Endodermal cell (in vitro differentiated cells): ENCODE results near the gene FAM209B. TPM values are rescaled to one million over a fixed set of nuclear protein-coding genes. Genes with fewer than 3 reads are reported as not detected.

Experiments used
- DNase-seq: peaks from one replicate; pipeline ENCODE4 v3.0.0-alpha.2; 2017
- H3K27ac ChIP-seq: 2 replicates; pipeline ENCODE4 v1.5.1; 2013; ENCODE audit warnings: mild to moderate bottlenecking, low read depth, low read length, moderate library complexity
- H3K27me3 ChIP-seq: 2 replicates; pipeline ENCODE4 v1.6.1; 2013; ENCODE audit warnings: mild to moderate bottlenecking, low read length, moderate library complexity; ENCODE audit not compliant: insufficient read depth, control insufficient read depth, poor library complexity, severe bottlenecking
- H3K36me3 ChIP-seq: 2 replicates; pipeline ENCODE4 v1.7.0; 2013; ENCODE audit warnings: mild to moderate bottlenecking, low read length, moderate library complexity; ENCODE audit not compliant: control insufficient read depth, insufficient read depth
- H3K4me1 ChIP-seq: one replicate; pipeline ENCODE4 v1.7.0; 2013; ENCODE audit warnings: low read length; ENCODE audit not compliant: control insufficient read depth, insufficient read depth
- H3K4me3 ChIP-seq: 2 replicates; pipeline ENCODE4 v1.5.1; 2013; ENCODE audit warnings: mild to moderate bottlenecking, low read length, moderate library complexity
- H3K9ac ChIP-seq: 2 replicates; pipeline ENCODE4 v1.6.1; 2013; ENCODE audit warnings: mild to moderate bottlenecking, low read length, moderate library complexity; ENCODE audit not compliant: poor library complexity, severe bottlenecking; ENCODE audit errors: extremely low read depth
- H3K9me3 ChIP-seq: 2 replicates; pipeline ENCODE4 v1.6.1; 2013; ENCODE audit warnings: mild to moderate bottlenecking, low read length, moderate library complexity; ENCODE audit not compliant: control insufficient read depth
- H3K27ac Mint-ChIP-seq: 2 replicates; pipeline ENCODE4 v1.8.0; 2020; ENCODE audit warnings: mixed read lengths
- H3K27me3 Mint-ChIP-seq: 2 replicates; pipeline ENCODE4 v1.8.0; 2021; ENCODE audit warnings: mild to moderate bottlenecking, mixed read lengths; ENCODE audit not compliant: insufficient read depth
- H3K36me3 Mint-ChIP-seq: 2 replicates; pipeline ENCODE4 v1.8.0; 2020; ENCODE audit warnings: low read depth, mixed read lengths
- H3K4me1 Mint-ChIP-seq: 2 replicates; pipeline ENCODE4 v1.8.0; 2020; ENCODE audit warnings: mixed read lengths
- H3K4me3 Mint-ChIP-seq: 2 replicates; pipeline ENCODE4 v1.8.0; 2020; ENCODE audit warnings: mild to moderate bottlenecking, moderate library complexity, mixed read lengths
- H3K9me3 Mint-ChIP-seq: 2 replicates; pipeline ENCODE4 v1.8.0; 2020; ENCODE audit warnings: mild to moderate bottlenecking, mixed read lengths
- CTCF ChIP-seq: fragments of 200-600 bp; sonication (generic); conservative IDR thresholded peaks from 2 replicates; pipeline ENCODE4 v1.5.0; 2021; ENCODE audit warnings: antibody characterized with exemption, mild to moderate bottlenecking
- WGBS, 2 experiments: methylation state at CpG; one replicate each; pipeline versions ENCODE4 v1.1.5 to v1.1.7; 2013; ENCODE audit warnings: missing lambda C conversion rate in 2 of 2, mixed read lengths in 1 of 2; ENCODE audit not compliant: insufficient coverage in 1 of 2, insufficient read length in 1 of 2; 5-methylcytosine and 5-hydroxymethylcytosine counted together
- total RNA-seq, 2 donors: library from RNA; stranded (reverse); fragmentation: NEBNext Ultra II Directional in 1 of 2; extraction: Animal tissue kit (Norgen Biotek cat#: 25700) in 1 of 2; gene quantifications; 2 replicates in 1 of 2; 3 replicates in 1 of 2; pipeline ENCODE4 v1.2.1, GENCODE V29; 2021

Gene FAM209B
- total RNA-seq, 2 donors from 2014 or later = 0.77 TPM; not detected in 1

DNA sequence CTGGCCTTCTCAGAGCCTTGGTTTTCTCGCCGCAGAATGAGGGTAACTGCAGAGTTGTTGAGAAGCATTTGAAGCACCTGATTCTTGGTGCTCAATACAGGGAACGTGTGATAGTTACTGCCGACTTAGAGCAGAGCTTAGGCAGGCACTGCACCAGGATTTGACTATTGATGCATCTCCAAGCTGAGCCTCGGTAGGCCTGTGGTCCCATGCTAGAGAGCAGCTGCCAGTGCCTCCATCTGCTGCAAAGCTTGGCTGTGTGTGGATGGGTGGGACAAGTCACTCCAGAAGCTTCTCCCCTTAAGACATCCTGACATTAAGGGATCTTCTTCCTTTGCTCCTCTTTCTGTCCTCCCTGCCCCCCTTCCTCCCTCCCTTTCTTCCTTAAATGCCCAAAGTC lies 40.9 kb downstream of the FAM209B start:
- H3K9me3 Mint-ChIP-seq = peaks cover 1% of the 10 kb centered on the region
- no peak overlapping the region for H3K27ac Mint-ChIP-seq
- Histone ChIP-seq H3K27ac (no peak overlapping the region), H3K27me3 (no peaks in the 10 kb centered on the region), H3K9ac (no peak overlapping the region), H3K4me1 (peaks cover 3% of the 10 kb centered on the region), H3K36me3 (no peaks in the 10 kb centered on the region), H3K9me3 (no peaks in the 10 kb centered on the region), H3K4me3 (no peak overlapping the region)
- WGBS, 2 experiments = 90 to 96% methylated on average over 5 of the region's 5 CpGs
- no peak overlapping the region for H3K4me3 Mint-ChIP-seq
- H3K36me3 Mint-ChIP-seq = no peaks in the 10 kb centered on the region
- H3K27me3 Mint-ChIP-seq = peaks cover 9% of the 10 kb centered on the region
- no peak for DNase-seq
- H3K4me1 Mint-ChIP-seq = peaks cover 9% of the 10 kb centered on the region
- no peak for TF ChIP-seq CTCF

GRCh38 chr20:56574531-56575142 lies 41.6 kb downstream of the FAM209B start:
- no peak overlapping the region for H3K4me3 ChIP-seq
- peaks cover 9% of the 10 kb centered on the region for H3K4me1 Mint-ChIP-seq
- H3K36me3 ChIP-seq = no peaks in the 10 kb centered on the region
- H3K4me1 ChIP-seq = peaks cover 3% of the 10 kb centered on the region
- peaks cover 1% of the 10 kb centered on the region for H3K9me3 Mint-ChIP-seq
- no peak overlapping the region for H3K9ac ChIP-seq
- no peak overlapping the region for H3K27ac Mint-ChIP-seq
- WGBS, 2 experiments = 89% methylated on average over 10 of the region's 10 CpGs
- no peaks in the 10 kb centered on the region for H3K36me3 Mint-ChIP-seq
- no peak overlapping the region for H3K27ac ChIP-seq
- no peak overlapping the region for H3K4me3 Mint-ChIP-seq
- H3K27me3 ChIP-seq = no peaks in the 10 kb centered on the region
- H3K27me3 Mint-ChIP-seq = peaks cover 9% of the 10 kb centered on the region
- no peak for TF ChIP-seq CTCF
- H3K9me3 ChIP-seq = no peaks in the 10 kb centered on the region
- DNase-seq = no peak

DNA sequence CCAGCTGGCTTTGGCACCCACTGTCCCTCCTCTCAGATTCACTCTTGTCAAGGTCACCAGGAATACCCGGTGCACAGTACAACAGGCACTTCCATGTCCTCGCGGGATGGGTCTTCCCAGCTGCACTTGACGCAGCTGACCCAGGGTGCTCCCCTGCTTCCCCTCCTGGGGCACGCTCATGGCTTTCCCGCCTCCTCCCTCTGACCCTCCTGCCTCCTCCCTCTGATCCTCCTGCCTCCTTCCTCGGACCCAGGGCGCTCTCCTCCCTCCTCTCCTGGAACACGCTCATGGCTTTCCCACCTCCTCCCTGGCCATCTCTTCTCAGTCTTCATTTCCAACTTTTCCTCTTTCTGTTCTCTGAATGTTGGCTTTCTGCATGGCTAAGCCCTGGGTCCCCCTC lies 42.1 kb downstream of the FAM209B start:
- no peaks in the 10 kb centered on the region for H3K27me3 ChIP-seq
- no peak overlapping the region for H3K9ac ChIP-seq
- Mint-ChIP-seq H3K9me3 (peaks cover 1% of the 10 kb centered on the region), H3K27me3 (peaks cover 5% of the 10 kb centered on the region), H3K36me3 (no peaks in the 10 kb centered on the region), H3K4me1 (peaks cover 9% of the 10 kb centered on the region), H3K4me3 (no peak overlapping the region), H3K27ac (no peak overlapping the region)
- no peak overlapping the region for H3K4me3 ChIP-seq
- H3K36me3 ChIP-seq = no peaks in the 10 kb centered on the region
- no peak for TF ChIP-seq CTCF
- H3K9me3 ChIP-seq = no peaks in the 10 kb centered on the region
- H3K27ac ChIP-seq = no peak overlapping the region
- H3K4me1 ChIP-seq = peaks cover 3% of the 10 kb centered on the region
- DNase-seq = no peak
- 89 to 91% methylated on average over 9 of the region's 9 CpGs for WGBS, 2 experiments
